Thymus (tissue), 11 donors: ENCODE results near the gene FMN2. TPM values are rescaled to one million over a fixed set of nuclear protein-coding genes. Genes with fewer than 3 reads are reported as not detected.

Experiments
- DNase-seq, 9 donors: peaks; one replicate each; pipeline ENCODE4 v3.0.0-alpha.2; 2013; ENCODE audit warnings: low spot score in 9 of 9, low read depth in 6 of 9, missing footprints in 1 of 9
- H3K27ac ChIP-seq, 2 donors: one replicate each; pipeline ENCODE4 v1.5.1; 2013; ENCODE audit warnings: control low read depth in 1 of 2, low read depth in 1 of 2, low read length in 1 of 2, mild to moderate bottlenecking in 1 of 2, moderate library complexity in 1 of 2
- H3K27me3 ChIP-seq, 2 donors: one replicate each; pipeline ENCODE4 v1.5.1; 2013; ENCODE audit warnings: low read length in 1 of 2; ENCODE audit not compliant: control insufficient read depth in 2 of 2, insufficient read depth in 1 of 2
- H3K36me3 ChIP-seq, 2 donors: one replicate each; pipeline ENCODE4 v1.5.1; 2013; ENCODE audit warnings: low read length in 1 of 2, mild to moderate bottlenecking in 1 of 2, moderate library complexity in 1 of 2; ENCODE audit not compliant: control insufficient read depth in 2 of 2, insufficient read depth in 2 of 2
- H3K4me1 ChIP-seq, 2 donors: one replicate each; pipeline ENCODE4 v1.5.1; 2013; ENCODE audit warnings: low read length in 2 of 2; ENCODE audit not compliant: control insufficient read depth in 2 of 2, insufficient read depth in 2 of 2
- H3K4me3 ChIP-seq, 2 donors: one replicate each; pipeline ENCODE4 v1.5.1; 2013; ENCODE audit warnings: low read length in 2 of 2, control low read depth in 1 of 2, mild to moderate bottlenecking in 1 of 2
- H3K9me3 ChIP-seq, 2 donors: one replicate each; pipeline ENCODE4 v1.5.1; 2013; ENCODE audit warnings: low read length in 1 of 2, mild to moderate bottlenecking in 1 of 2; ENCODE audit not compliant: control insufficient read depth in 2 of 2, insufficient read depth in 1 of 2
- WGBS: extraction: QIAGEN DNeasy Blood & Tissue Kit; methylation state at CpG from one replicate; pipeline ENCODE4 v1.1.7; 2013; 5-methylcytosine and 5-hydroxymethylcytosine counted together
- polyA plus RNA-seq: library from polyadenylated mRNA; stranded (reverse); fragments of 200-250 nt; gene quantifications from one replicate; pipeline ENCODE4 v1.2.3, GENCODE V29; 2013
- total RNA-seq: library from RNA; stranded (reverse); fragments of 120-200 nt; gene quantifications from one replicate; pipeline ENCODE4 v1.2.4, GENCODE V29; 2013
- donor health status: healthy.

Gene FMN2
- total and polyA plus RNA-seq, 2 donors = 0.14 to 0.24 TPM

- no peaks in the 10 kb centered on the region for H3K36me3 ChIP-seq
- peaks cover 0 to 4% of the 10 kb centered on the region in 2 donors for H3K9me3 ChIP-seq
- DNase-seq = no peak
- H3K27me3 ChIP-seq = peaks cover 35 to 62% of the 10 kb centered on the region in 2 donors
- H3K27ac ChIP-seq = no peak overlapping the region
- no peak overlapping the region for H3K4me3 ChIP-seq
- H3K4me1 ChIP-seq = no peaks in the 10 kb centered on the region
- WGBS = 10% methylated on average over 65 of the region's 65 CpGs
These were observed 1.7 kb downstream of the FMN2 start for GRCh38 chr1:240093120-240093961.

- H3K4me1 ChIP-seq = no peaks in the 10 kb centered on the region
- no peaks in the 10 kb centered on the region for H3K36me3 ChIP-seq
- no peak overlapping the region for H3K27ac ChIP-seq
- 94% methylated on average over 14 of the region's 14 CpGs for WGBS
- H3K27me3 ChIP-seq = peaks cover 35 to 56% of the 10 kb centered on the region in 2 donors
- no peak overlapping the region for H3K4me3 ChIP-seq
- DNase-seq = no peak
- peaks cover 0 to 4% of the 10 kb centered on the region in 2 donors for H3K9me3 ChIP-seq
These were observed 2.5 kb downstream of the FMN2 start for GRCh38 chr1:240094041-240094722.

- no peak overlapping the region for H3K4me3 ChIP-seq
- H3K4me1 ChIP-seq = no peaks in the 10 kb centered on the region
- H3K9me3 ChIP-seq = peaks cover 0 to 4% of the 10 kb centered on the region in 2 donors
- H3K27ac ChIP-seq = no peak overlapping the region
- peaks cover 25 to 34% of the 10 kb centered on the region in 2 donors for H3K27me3 ChIP-seq
- DNase-seq = no peak
- H3K36me3 ChIP-seq = no peaks in the 10 kb centered on the region
- 91% methylated on average over 4 of the region's 4 CpGs for WGBS
These were observed 5.3 kb downstream of the FMN2 start for GRCh38 chr1:240096974-240097373.

GRCh38 chr1:240098534-240098933 is 6.9 kb downstream of the FMN2 start:
- H3K27ac ChIP-seq = no peak overlapping the region
- H3K9me3 ChIP-seq = no peaks in the 10 kb centered on the region
- 97% methylated on average over 6 of the region's 6 CpGs for WGBS

GRCh38 chr1:240099329-240099728 is 7.6 kb downstream of the FMN2 start:
- Histone ChIP-seq H3K36me3 (no peaks in the 10 kb centered on the region), H3K4me3 (no peak overlapping the region), H3K27me3 (peaks cover 1 to 11% of the 10 kb centered on the region in 2 donors), H3K27ac (no peak overlapping the region), H3K4me1 (no peaks in the 10 kb centered on the region), H3K9me3 (no peaks in the 10 kb centered on the region)
- no peak for DNase-seq
- 69% methylated on average over 5 of the region's 5 CpGs for WGBS

More at GRCh38 chr1:240098534-240098933, 6.9 kb downstream of the FMN2 start:
- Histone ChIP-seq H3K4me3 (no peak overlapping the region), H3K36me3 (no peaks in the 10 kb centered on the region), H3K4me1 (no peaks in the 10 kb centered on the region), H3K27me3 (peaks cover 9 to 19% of the 10 kb centered on the region in 2 donors)
- no peak for DNase-seq

GRCh38 chr1:240099748-240100147 is 8.1 kb downstream of the FMN2 start:
- no peaks in the 10 kb centered on the region for H3K4me1 ChIP-seq
- H3K36me3 ChIP-seq = no peaks in the 10 kb centered on the region
- no peak overlapping the region for H3K4me3 ChIP-seq
- no peak for DNase-seq
- WGBS = 73% methylated on average over 3 of the region's 3 CpGs
- H3K27me3 ChIP-seq = peaks cover 0 to 9% of the 10 kb centered on the region in 2 donors
- no peak overlapping the region for H3K27ac ChIP-seq
- H3K9me3 ChIP-seq = no peaks in the 10 kb centered on the region

GRCh38 chr1:240100371-240100934 is 8.8 kb downstream of the FMN2 start:
- H3K4me3 ChIP-seq = no peak overlapping the region
- no peak for DNase-seq
- no peaks in the 10 kb centered on the region for H3K36me3 ChIP-seq
- 90% methylated on average over 1 of the region's 1 CpG for WGBS
- no peak overlapping the region for H3K27ac ChIP-seq
- no peaks in the 10 kb centered on the region for H3K9me3 ChIP-seq
- H3K27me3 ChIP-seq = peaks cover 0 to 8% of the 10 kb centered on the region in 2 donors
- no peaks in the 10 kb centered on the region for H3K4me1 ChIP-seq

GRCh38 chr1:240101306-240101705 is 9.6 kb downstream of the FMN2 start:
- no peaks in the 10 kb centered on the region for H3K4me1 ChIP-seq
- no peak overlapping the region for H3K4me3 ChIP-seq
- no peaks in the 10 kb centered on the region for H3K36me3 ChIP-seq
- no peak for DNase-seq
- no peaks in the 10 kb centered on the region for H3K9me3 ChIP-seq
- 82% methylated on average over 7 of the region's 7 CpGs for whole genome bisulfite sequencing
- H3K27ac ChIP-seq = no peak overlapping the region
- H3K27me3 ChIP-seq = peaks cover 0 to 4% of the 10 kb centered on the region in 2 donors

GRCh38 chr1:240101737-240102136 is 10.1 kb downstream of the FMN2 start:
- WGBS = 94% methylated on average over 3 of the region's 3 CpGs
- Histone ChIP-seq H3K4me3 (no peak overlapping the region), H3K27me3 (peaks cover 0 to 2% of the 10 kb centered on the region in 2 donors), H3K36me3 (no peaks in the 10 kb centered on the region), H3K9me3 (no peaks in the 10 kb centered on the region), H3K27ac (no peak overlapping the region), H3K4me1 (no peaks in the 10 kb centered on the region)
- no peak for DNase-seq
